ES-I3 (cell line): Measurements from ENCODE around the gene SNED1.

Experiments
- H3K36me3 ChIP-seq: 2 replicates; pipeline ENCODE4 v1.6.1; 2013; ENCODE audit warnings: mild to moderate bottlenecking, low read length, control low read depth, moderate library complexity; ENCODE audit not compliant: insufficient read depth
- H3K4me1 ChIP-seq: 2 replicates; pipeline ENCODE4 v1.6.1; 2013; ENCODE audit warnings: mild to moderate bottlenecking, control low read depth, low read length; ENCODE audit not compliant: insufficient read depth
- H3K9ac ChIP-seq: 2 replicates; pipeline ENCODE4 v1.6.1; 2013; ENCODE audit warnings: low read depth, mild to moderate bottlenecking, low read length, moderate library complexity
- H3K9me3 ChIP-seq: 2 replicates; pipeline ENCODE4 v1.6.1; 2013; ENCODE audit warnings: mild to moderate bottlenecking, low read length, moderate library complexity; ENCODE audit not compliant: control insufficient read depth, insufficient read depth

SNED1 gene

DNA sequence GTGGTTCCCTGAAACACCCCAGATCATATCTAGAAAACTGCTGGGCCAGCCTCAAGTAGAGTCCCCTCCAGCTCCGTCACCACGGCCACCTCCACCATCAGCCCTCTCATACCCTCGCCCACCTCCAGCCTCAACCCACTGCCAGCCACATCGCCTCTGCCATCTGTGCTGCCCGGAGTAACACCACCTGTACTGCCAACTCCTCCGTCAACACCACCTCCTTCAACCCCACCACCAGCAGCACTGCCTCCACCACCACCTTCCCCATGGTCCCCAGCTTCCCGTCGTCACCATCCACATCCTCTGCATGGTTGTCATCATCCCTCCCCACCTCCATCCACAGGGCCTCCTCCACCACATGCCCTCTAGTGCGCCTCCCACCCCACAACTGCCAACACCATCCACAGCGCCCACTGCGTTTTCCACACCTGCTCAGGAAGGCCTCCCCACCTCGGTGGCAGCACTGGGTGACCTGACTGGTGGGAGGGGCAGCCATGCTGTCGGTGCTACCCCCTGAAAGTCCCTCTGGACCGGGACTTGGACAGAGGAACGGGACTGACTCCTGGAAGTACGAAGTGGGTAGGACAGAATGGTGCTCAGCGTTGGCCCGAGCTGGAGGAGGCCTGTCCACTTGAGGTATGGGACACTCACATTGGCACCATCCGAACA, 1.6 kb downstream of the SNED1 start:
- Histone ChIP-seq H3K36me3 (no peaks in the 10 kb centered on the region), H3K9ac (no peak overlapping the region), H3K9me3 (peaks cover 4% of the 10 kb centered on the region), H3K4me1 (no peaks in the 10 kb centered on the region)

DNA sequence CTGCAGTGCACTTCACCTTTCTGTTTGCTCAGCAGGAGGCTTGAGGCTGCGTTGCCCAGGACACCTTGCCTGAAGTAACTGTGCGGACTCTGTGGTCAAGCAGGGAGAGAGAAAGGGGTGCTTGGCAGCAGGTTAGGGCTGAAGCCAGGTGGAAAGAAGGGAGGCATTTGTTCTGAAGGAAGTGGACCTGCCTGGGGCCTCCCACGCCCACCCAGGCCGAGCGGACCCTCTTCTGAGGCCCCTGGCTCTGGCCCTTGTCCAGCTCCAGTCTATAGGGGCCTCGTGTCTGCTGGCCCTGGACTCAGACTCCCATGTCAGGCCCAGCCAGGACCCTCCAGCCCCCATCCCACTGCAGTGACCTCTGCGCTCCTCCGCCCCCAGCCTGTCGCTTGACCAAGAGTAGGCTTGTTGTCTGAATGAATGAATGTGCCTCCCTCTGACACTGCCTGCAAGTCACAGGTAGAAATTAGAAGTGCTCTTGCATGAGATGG, 2.5 kb downstream of the SNED1 start:
- Histone ChIP-seq H3K9me3 (peaks cover 8% of the 10 kb centered on the region), H3K36me3 (no peaks in the 10 kb centered on the region), H3K9ac (no peak overlapping the region), H3K4me1 (no peaks in the 10 kb centered on the region)

DNA sequence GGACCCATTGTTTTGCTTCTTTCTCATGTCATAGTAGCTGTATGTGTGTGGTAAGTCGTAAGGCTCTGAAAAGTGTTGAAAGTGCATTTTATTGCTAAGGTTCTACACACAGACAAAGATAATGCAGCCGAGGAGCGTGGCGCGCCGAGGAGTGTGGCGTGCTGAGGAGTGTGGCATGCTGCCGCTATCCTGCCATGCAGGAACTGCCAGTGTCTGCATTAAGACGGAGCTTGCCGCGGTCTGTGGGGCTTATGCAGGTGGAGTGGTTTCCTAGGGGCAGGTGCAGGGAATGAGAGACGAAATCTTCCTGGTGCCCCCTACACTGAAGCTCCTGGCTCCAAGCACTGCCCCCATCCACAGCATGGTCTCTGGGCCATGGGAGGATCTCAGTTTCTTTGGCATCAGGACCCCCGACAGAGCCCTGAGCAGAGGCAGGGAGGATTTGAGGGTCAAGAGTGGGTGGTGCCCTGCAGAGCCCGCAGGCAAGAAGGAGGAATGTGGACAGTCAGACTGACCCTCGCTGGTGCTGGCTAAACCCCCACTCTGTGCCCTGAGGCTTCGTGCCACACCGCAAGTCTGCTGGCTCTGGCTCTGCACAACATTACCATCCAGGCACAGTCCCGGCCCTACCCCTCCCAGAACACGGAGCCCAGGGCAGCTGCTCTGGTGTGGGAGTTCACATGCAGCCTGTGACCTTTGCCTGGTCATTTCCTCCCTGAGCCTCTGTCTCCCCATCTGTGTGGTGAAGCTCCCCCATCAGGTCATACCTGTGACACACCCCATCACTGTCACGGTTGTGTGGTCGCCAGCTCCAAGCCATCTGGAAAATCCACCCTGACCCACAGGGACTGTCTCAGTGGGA, 3.2 kb downstream of the SNED1 start:
- Histone ChIP-seq H3K4me1 (no peaks in the 10 kb centered on the region), H3K36me3 (no peaks in the 10 kb centered on the region), H3K9me3 (peaks cover 8% of the 10 kb centered on the region), H3K9ac (no peak overlapping the region)

DNA sequence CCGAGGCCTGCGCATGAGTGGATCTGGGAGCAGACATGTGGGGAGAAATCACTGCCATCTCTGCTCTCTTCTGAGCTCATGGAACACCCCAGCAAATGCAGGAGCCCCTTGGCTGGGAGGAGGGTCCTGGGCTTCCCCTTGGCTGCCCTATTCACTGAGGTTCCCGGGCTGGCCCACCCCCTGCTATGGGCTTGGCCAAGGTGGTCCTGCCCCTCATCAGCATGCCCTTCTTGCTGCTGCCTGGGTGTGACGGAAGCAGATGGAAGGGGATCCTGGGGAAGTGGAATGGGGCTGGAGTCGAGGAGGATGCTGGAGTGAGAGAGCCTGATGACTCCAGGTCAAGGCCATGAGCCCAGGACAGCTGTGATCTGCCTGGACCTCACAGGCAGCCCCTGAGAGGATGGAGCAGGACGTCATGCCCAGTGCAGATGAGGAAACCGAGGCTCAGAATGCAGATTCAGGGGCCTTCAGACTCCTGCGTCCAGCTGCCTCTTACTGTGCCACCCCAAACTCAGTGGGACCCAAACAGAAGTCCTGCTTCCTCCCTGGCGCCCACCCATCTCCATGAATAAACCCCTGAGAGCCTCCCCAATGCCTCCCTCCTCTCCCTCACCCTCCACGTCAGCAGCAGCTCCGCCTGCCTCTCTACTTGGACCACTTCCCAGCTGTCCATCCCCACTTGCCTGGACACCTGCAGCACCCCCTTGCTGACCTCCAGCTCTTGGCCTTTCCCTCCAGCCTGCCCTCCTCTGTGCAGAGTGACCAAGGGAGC, 4.0 kb downstream of the SNED1 start:
- Histone ChIP-seq H3K4me1 (no peaks in the 10 kb centered on the region), H3K36me3 (no peaks in the 10 kb centered on the region), H3K9ac (no peak overlapping the region), H3K9me3 (peaks cover 8% of the 10 kb centered on the region)

DNA sequence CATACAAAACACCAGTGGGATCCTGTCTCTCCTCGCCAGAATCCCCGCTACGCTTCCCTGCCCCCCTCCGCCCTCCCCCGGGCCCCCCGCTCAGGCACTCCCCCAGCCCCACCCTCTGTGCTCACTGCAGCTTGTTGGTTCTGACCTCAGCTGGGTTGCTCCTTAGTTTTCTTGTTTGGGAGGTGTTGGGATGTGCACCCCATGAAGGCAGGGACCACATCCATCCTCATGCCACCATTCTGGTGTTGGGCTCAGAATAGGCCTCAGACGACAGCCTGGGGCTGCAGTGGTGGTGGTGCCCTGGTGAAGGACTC, 4.6 kb downstream of the SNED1 start:
- no peaks in the 10 kb centered on the region for H3K36me3 ChIP-seq
- no peaks in the 10 kb centered on the region for H3K4me1 ChIP-seq
- H3K9ac ChIP-seq, result no peak overlapping the region
- peaks cover 8% of the 10 kb centered on the region for H3K9me3 ChIP-seq

DNA sequence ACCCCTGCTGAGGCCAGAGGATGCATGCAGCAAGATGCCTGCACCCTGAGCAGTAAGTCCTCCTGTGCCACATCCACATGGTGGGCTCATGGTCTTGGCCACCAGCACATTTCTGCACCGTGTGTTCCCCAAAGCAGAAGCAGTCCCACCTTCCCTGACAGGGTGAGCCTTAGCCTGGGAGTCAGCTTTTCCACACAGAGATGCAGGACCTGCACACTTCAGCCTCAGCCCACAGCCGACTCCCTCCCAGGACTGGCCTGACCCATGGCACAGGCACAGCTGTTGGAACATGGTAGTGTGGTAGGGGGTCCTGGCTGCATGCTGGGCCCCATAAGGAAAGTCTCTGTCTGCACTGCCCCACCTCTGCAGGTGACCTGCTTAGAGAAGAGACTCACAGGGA, 5.0 kb downstream of the SNED1 start:
- Histone ChIP-seq H3K36me3 (no peaks in the 10 kb centered on the region), H3K9me3 (peaks cover 8% of the 10 kb centered on the region), H3K9ac (no peak overlapping the region)

DNA sequence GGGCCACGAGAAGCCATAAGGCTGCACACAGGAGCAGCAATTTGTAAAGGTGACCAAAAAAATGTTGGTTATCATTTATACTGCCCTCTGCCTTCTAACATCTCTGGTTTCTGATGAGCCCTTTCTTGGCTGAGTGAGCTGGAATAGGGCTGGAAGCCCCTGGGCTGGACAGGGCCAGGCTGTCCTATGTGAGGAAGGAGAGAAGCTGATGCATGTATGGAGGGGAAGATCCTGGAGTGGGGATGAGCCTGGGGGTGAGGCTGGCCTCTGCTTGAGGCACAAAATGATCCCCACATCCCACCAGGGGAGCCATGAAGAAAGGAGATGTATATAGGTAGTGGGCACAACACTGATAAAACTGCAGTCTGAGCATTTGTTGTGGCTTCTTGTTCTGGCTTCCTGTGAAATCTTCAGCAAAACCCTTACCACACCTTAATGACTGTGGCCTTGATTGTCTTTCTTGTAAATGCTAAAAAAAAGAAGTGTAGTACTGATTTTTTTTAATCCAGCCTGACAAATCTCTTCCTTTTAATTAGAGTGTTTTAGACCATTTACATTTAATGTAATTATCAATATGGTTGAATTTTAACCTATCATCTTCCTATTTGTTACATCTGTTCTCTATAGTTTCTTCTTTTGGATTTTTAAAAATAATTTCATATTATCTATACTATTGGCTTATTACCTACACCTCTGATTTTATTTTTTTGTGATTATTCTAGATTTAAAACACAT, 5.6 kb downstream of the SNED1 start:
- H3K36me3 ChIP-seq, result no peaks in the 10 kb centered on the region
- H3K4me1 ChIP-seq, result peaks cover 4% of the 10 kb centered on the region
- H3K9me3 ChIP-seq, result peaks cover 8% of the 10 kb centered on the region
- no peak overlapping the region for H3K9ac ChIP-seq

More for the DNA sequence above, 5.0 kb downstream of the SNED1 start:
- H3K4me1 ChIP-seq, result no peaks in the 10 kb centered on the region

DNA sequence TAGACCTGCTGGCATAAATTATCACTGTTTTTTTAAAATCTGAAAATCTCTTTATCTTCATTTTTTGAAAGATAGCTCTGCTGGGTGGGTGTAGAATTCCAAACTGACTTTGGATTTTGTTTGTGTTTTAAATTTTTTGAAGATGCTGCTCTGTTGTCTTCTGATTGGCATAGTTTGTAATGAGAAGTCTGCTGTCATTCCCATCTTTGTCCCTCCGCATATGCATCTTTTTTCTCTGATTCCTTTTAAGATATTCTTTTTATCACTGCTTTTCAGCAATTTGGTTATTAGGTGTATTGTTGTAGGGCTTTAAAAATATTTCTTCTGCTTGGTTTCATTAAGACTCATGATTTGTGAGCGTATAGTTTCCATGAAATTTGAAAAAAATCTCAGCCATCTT, 7.2 kb downstream of the SNED1 start:
- H3K9me3 ChIP-seq, result peaks cover 8% of the 10 kb centered on the region
- peaks cover 12% of the 10 kb centered on the region for H3K4me1 ChIP-seq
- no peak overlapping the region for H3K9ac ChIP-seq
- H3K36me3 ChIP-seq, result no peaks in the 10 kb centered on the region

DNA sequence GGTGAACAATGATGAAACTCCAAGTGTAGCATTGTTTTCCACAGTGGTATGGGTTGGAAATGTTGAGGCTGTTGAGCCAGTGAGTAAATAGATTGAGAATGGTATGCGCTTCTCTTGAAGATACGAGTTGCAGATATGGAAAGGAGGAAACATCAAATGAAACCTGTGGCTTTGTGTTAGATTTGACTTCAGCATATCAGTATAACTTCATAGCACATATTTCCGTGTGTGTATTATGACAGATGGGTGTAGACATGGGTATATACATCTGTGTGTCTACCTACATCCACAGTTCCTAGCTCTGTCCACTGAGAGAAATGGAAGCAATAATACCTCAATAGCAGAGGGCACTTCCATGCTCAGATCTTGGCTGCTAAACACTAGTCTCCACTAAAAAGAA, 8.0 kb downstream of the SNED1 start:
- Histone ChIP-seq H3K9ac (no peak overlapping the region), H3K36me3 (no peaks in the 10 kb centered on the region), H3K9me3 (peaks cover 8% of the 10 kb centered on the region), H3K4me1 (peaks cover 16% of the 10 kb centered on the region)

DNA sequence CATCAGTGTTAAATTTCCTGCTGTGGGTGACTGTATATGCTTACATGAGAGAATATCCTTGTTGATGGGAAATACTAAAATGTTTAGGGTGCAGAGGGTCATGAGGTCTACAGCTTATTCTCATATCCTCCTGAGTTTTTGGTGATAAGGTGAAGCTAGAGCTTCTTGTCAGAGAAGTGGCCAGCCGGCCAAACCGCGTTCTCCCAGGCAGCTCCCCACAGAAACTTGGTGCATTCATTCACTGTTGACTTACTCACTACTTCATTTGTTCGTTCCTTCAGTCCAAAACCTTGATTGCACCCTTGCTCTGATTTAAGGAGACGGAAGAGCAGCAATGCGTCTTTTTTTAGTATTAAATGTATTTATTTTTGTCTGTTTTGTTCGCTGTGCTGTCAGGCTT, 8.7 kb downstream of the SNED1 start:
- Histone ChIP-seq H3K36me3 (no peaks in the 10 kb centered on the region), H3K4me1 (peaks cover 16% of the 10 kb centered on the region), H3K9me3 (peaks cover 8% of the 10 kb centered on the region), H3K9ac (no peak overlapping the region)

DNA sequence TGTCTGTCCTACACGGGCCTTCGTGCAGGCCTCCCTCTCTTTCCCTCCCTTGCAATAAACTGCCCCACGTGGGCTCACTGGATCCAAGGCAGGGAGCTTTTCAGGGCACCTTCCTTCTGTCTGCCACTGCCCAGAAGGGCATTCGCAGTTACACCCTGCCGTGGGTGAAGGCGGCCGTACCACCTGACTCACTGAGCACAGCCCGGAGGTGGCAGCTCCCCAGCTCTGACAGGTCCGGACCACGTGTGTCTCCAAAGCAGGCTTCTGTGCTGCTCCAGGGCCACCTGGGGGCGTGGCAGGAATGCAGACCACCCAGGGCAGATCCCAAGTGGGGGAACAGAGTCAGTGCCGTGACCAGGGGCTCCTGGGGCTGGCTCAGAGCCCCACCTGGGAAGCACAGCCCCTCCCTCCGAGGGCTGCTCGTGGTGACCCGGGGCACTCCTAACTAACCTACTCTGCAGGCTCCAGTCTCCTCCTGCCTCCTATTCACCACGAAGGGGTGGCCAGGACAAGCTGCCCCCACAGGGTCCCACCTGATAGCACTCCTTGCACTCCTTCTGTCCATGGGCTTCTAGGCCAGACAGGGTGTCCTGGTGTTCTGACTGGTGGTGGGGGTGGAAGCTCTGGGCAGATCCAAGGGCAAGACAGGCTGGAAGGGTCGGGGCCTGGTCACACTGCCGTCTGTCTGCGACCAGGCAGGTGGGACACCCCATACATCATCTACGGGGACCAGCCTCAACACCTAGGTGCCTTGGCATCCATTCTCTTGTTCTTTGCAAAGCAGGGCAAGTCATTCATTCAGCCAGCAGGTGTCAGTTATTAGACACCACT, 9.7 kb downstream of the SNED1 start:
- Histone ChIP-seq H3K4me1 (peaks cover 16% of the 10 kb centered on the region), H3K36me3 (no peaks in the 10 kb centered on the region), H3K9ac (no peak overlapping the region), H3K9me3 (peaks cover 8% of the 10 kb centered on the region)

DNA sequence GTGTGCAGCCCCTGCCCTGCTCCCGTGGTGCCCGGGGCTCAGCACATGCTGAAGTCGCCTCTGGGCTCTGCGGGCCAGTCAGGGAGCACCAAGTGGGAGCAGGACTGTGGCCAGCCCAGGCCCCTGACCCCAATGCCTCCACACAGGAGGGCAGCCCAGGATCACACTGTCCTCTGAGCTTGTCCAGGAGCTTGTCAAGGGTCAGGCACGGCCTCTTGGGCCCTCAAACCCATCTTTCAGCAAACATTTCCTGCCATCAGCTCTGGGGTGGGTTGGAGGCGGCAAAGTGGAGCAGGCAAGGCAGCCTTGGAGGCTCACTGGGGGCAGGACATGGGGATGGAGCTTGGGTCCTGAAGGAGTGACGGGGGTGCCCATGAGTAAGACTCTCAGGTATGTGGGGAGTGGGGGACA, 10.3 kb downstream of the SNED1 start:
- H3K9ac ChIP-seq, result no peak overlapping the region
- peaks cover 16% of the 10 kb centered on the region for H3K4me1 ChIP-seq
- H3K36me3 ChIP-seq, result no peaks in the 10 kb centered on the region
- peaks cover 6% of the 10 kb centered on the region for H3K9me3 ChIP-seq

DNA sequence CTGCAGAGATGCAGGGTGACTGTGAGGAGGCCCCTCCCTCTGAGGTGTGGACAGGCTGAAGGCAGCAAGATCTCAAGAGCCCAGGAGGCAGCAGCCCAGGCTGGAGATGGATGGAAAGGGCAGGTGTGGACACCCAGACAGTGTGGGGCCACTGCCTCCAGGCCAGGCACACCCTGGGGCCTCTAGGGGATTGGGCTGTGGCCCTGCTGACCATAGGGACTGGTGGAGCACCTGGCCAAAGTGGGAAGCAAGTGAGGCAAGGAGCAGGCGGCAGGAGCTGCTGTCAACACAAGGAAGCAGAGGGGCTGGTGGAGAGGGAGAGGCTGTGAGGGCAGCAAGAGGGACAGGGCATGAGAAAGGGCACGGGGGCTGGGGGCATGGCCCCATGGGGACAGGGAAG, 10.8 kb downstream of the SNED1 start:
- Histone ChIP-seq H3K36me3 (no peaks in the 10 kb centered on the region), H3K9me3 (peaks cover 3% of the 10 kb centered on the region; the same call in 1 of the 2 replicates), H3K9ac (no peak overlapping the region), H3K4me1 (peaks cover 16% of the 10 kb centered on the region)
